K562 (cell line): ENCODE data around the gene RPRD1B. TPM values are rescaled to one million over a fixed set of nuclear protein-coding genes. Genes with fewer than 3 reads are reported as not detected.
A peak's percentile ranks its signal among the peaks of the same experiment; 100 is the strongest.

Experiments
- ARID1B ChIP-seq: fragments of 450-650 bp; IDR thresholded peaks from 2 replicates; pipeline ENCODE4 v1.6.1; 2016; ENCODE audit warnings: antibody characterized with exemption, mild to moderate bottlenecking, inconsistent platforms
- ARID2 ChIP-seq: fragments of 450-650 bp; IDR thresholded peaks from 2 replicates; pipeline ENCODE4 v1.6.1; 2017; ENCODE audit warnings: antibody characterized with exemption, mild to moderate bottlenecking
- BRCA1 ChIP-seq, 2 experiments: fragments of 450-650 bp in 1 of 2; sonication (generic) in 1 of 2; formaldehyde crosslinking in 1 of 2; IDR thresholded peaks; 2 replicates each; pipeline versions ENCODE4 v1.5.0 to v1.6.1; 2017 to 2020; ENCODE audit warnings: mild to moderate bottlenecking in 1 of 2, missing genetic modification reagents in 1 of 2
- E2F3 ChIP-seq: fragments of 250-450 bp; sonication (Bioruptor Pico); IDR thresholded peaks from 2 replicates; pipeline ENCODE4 v1.4.0; 2020; ENCODE audit warnings: mild to moderate bottlenecking
- GATA2 ChIP-seq: sonication (generic); formaldehyde crosslinking; IDR thresholded peaks from 2 replicates; pipeline ENCODE4 v1.4.0; 2020; ENCODE audit warnings: mild to moderate bottlenecking, missing genetic modification reagents
- MAFF ChIP-seq: IDR thresholded peaks from 2 replicates; pipeline ENCODE4 v1.6.1; 2012; ENCODE audit warnings: low read length, improper control_type of control experiment
- NELFE ChIP-seq: IDR thresholded peaks from 2 replicates; pipeline ENCODE4 v1.6.1; 2011; ENCODE audit warnings: mild to moderate bottlenecking; ENCODE audit not compliant: insufficient read depth, insufficient read length
- NFIX ChIP-seq: fragments of 250-450 bp; sonication (Bioruptor Pico); IDR thresholded peaks from 2 replicates; pipeline ENCODE4 v1.4.0; 2020; ENCODE audit warnings: low read depth, mild to moderate bottlenecking, moderate library complexity
- NR2C1 ChIP-seq, 2 experiments: fragments of 450-650 bp; IDR thresholded peaks; 2 replicates each; pipeline ENCODE4 v1.6.1; 2017; ENCODE audit warnings: mild to moderate bottlenecking in 2 of 2, antibody characterized with exemption in 1 of 2, inconsistent platforms in 1 of 2, missing compliant biosample characterization in 1 of 2, missing genetic modification characterization in 1 of 2
- POU5F1 ChIP-seq: fragments of 150-350 bp; IDR thresholded peaks from 2 replicates; pipeline ENCODE4 v1.6.1; 2014; ENCODE audit warnings: borderline replicate concordance, low read length, low read depth, mild to moderate bottlenecking; ENCODE audit not compliant: partially characterized antibody
- RBM25 ChIP-seq: fragments of 200-400 bp; formaldehyde crosslinking; IDR thresholded peaks from 2 replicates; pipeline ENCODE4 v1.6.1; 2018; ENCODE audit warnings: low read length, low read depth, moderate library complexity; ENCODE audit not compliant: severe bottlenecking
- RBM39 ChIP-seq: fragments of 200-400 bp; formaldehyde crosslinking; optimal IDR thresholded peaks from 2 replicates; pipeline ENCODE3; 2018; ENCODE audit warnings: low read depth, low read length
- RHOXF2B ChIP-seq: fragments of 250-450 bp; sonication (Bioruptor Pico); conservative IDR thresholded peaks from 2 replicates; pipeline ENCODE4 v1.5.1; 2021
- SRSF1 ChIP-seq: fragments of 200-400 bp; formaldehyde crosslinking; IDR thresholded peaks from 2 replicates; pipeline ENCODE4 v1.6.1; 2017; ENCODE audit warnings: mild to moderate bottlenecking, low read depth, low read length, moderate library complexity
- TEAD4 ChIP-seq, 2 experiments: sonication (generic) in 1 of 2; formaldehyde crosslinking in 1 of 2; IDR thresholded peaks; 2 replicates each; pipeline versions ENCODE4 v1.6.1 to v1.8.0; 2012 to 2022; ENCODE audit warnings: borderline replicate concordance in 1 of 2, inconsistent platforms in 1 of 2, low read length in 1 of 2, mild to moderate bottlenecking in 1 of 2, missing genetic modification reagents in 1 of 2
- ZC3H11A ChIP-seq: IDR thresholded peaks from 2 replicates; pipeline ENCODE4 v1.6.1; 2012; ENCODE audit warnings: low read depth, low read length, improper control_type of control experiment
- ZNF175 ChIP-seq: fragments of 200-800 bp; sonication (Bioruptor generic); IDR thresholded peaks from 2 replicates; pipeline ENCODE4 v1.6.1; 2016; ENCODE audit warnings: low read depth, mild to moderate bottlenecking, missing genetic modification characterization, missing compliant biosample characterization
- ZNF217 ChIP-seq: sonication (generic); formaldehyde crosslinking; IDR thresholded peaks from 2 replicates; pipeline ENCODE4 v1.8.0; 2022; ENCODE audit warnings: mild to moderate bottlenecking, missing genetic modification reagents
- ZNF347 ChIP-seq: fragments of 450-650 bp; formaldehyde crosslinking; IDR thresholded peaks from 2 replicates; pipeline ENCODE4 v1.4.0; 2020; ENCODE audit warnings: low read depth, mild to moderate bottlenecking, moderate library complexity
- ZNF699 ChIP-seq: fragments of 250-450 bp; sonication (Bioruptor Pico); IDR thresholded peaks from 2 replicates; pipeline ENCODE4 v1.8.0; 2021; ENCODE audit warnings: mild to moderate bottlenecking, moderate library complexity; ENCODE audit not compliant: insufficient replicate concordance
- polyA plus RNA-seq, 8 experiments: library from polyadenylated mRNA; depleted of rRNA in 4 of 8; stranded (reverse) in 5 of 8; unstranded in 3 of 8; fragments of >200 nt; fragmentation: Nextera tagmentation in 2 of 8; fragmentation: Illumina TruSeq in 1 of 8; extraction: Ambion mirVana in 2 of 8; extraction: Trizol in 1 of 8; gene quantifications; 2 replicates each; pipeline versions ENCODE4 v1.2.1 to v1.2.3, GENCODE V29; 2011 to 2014; ENCODE audit warnings: inconsistent platforms in 1 of 8, missing spikeins in 1 of 8
- total RNA-seq, 7 experiments: library from RNA; depleted of rRNA in 6 of 7; stranded (reverse); fragments of >200 nt in 6 of 7; fragmentation: Illumina TruSeq in 2 of 7; extraction: Trizol in 2 of 7; gene quantifications; 2 replicates each; pipeline versions ENCODE4 v1.2.1 to v1.2.3, GENCODE V29; 2011 to 2021; ENCODE audit warnings: low replicate concordance in 1 of 7
- TF ChIP-seq, protein P1 (sequence below): fragments of 450-650 bp; IDR thresholded peaks from 2 replicates; pipeline ENCODE4 v1.6.1; 2018; ENCODE audit warnings: mild to moderate bottlenecking, low read depth; ENCODE audit not compliant: partially characterized antibody
- TF ChIP-seq, protein P2 (sequence below): fragments of 450-650 bp; formaldehyde crosslinking; IDR thresholded peaks from 2 replicates; pipeline ENCODE4 v1.4.0; 2022; ENCODE audit warnings: missing genetic modification characterization
- TF ChIP-seq, protein P3 (sequence below): fragments of 250-450 bp; sonication (Bioruptor Pico); IDR thresholded peaks from 2 replicates; pipeline ENCODE4 v1.5.0; 2021
- TF ChIP-seq, protein P4 (sequence below): fragments of 450-650 bp; formaldehyde crosslinking; IDR thresholded peaks from 2 replicates; pipeline ENCODE4 v1.4.0; 2022; ENCODE audit warnings: missing genetic modification characterization

The RPRD1B gene
- total and polyA plus RNA-seq, 9 of the 15 experiments (the other 6 are each of a cell fraction or from before 2014, with no cell fraction given): 5.5 to 43.0 (median 24.4) TPM

DNA sequence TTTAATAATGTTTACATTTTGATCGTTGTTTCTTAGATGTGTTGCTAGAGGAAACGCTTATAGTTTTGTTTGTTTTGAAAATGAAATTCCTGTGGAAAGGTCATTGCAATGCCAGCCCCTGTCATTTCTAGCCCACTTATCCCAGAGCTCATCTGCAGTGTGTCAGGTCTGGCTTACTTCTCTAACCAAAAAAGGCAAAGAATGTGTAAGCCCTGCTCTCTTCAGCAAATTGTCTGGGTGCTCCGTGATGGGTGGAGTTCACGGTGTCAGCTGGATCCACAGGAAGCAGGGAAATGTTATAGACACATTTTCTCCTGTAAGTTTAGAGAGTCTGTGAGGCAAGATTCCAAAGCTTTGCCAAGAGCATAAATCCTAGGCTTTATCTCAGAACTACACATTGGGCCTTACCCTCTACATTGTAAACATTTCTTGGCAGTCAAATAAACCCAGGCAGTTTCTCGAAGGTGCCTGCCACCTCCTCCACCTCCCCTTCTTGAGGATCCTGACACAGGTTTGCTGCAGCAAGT is 50.9 kb downstream of the RPRD1B start (continued):
- peak; percentile 83 for TF ChIP-seq TEAD4 (IDR thresholded peaks at IDR 0.05; ENCODE audit: low read length)
- no peak for TF ChIP-seq TEAD4 (CRISPR knock-in tag; IDR thresholded peaks at IDR 0.05; ENCODE audit: borderline replicate concordance)
- no peak for TF ChIP-seq SRSF1
- TF ChIP-seq RBM39: no peak
- TF ChIP-seq, protein P1, sequence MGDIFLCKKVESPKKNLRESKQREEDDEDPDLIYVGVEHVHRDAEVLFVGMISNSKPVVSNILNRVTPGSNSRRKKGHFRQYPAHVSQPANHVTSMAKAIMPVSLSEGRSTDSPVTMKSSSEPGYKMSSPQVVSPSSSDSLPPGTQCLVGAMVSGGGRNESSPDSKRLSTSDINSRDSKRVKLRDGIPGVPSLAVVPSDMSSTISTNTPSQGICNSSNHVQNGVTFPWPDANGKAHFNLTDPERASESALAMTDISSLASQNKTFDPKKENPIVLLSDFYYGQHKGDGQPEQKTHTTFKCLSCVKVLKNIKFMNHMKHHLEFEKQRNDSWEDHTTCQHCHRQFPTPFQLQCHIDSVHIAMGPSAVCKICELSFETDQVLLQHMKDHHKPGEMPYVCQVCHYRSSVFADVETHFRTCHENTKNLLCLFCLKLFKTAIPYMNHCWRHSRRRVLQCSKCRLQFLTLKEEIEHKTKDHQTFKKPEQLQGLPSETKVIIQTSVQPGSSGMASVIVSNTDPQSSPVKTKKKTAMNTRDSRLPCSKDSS: no peak
- no peak for TF ChIP-seq NELFE
- no peak for TF ChIP-seq E2F3
- no peak for TF ChIP-seq RBM25
- TF ChIP-seq GATA2 (CRISPR knock-in tag): peak; percentile 45; the same call in 1 of the 2 replicates
- no peak for TF ChIP-seq ARID2
- no peak for TF ChIP-seq ZNF217 (CRISPR knock-in tag)
- TF ChIP-seq NR2C1 (IDR thresholded peaks at IDR 0.05): no peak
- TF ChIP-seq NR2C1 (tag; IDR thresholded peaks at IDR 0.05): 0 out of 2 replicates have a peak, but pooled peaks have one; percentile 22
- TF ChIP-seq, protein P2, sequence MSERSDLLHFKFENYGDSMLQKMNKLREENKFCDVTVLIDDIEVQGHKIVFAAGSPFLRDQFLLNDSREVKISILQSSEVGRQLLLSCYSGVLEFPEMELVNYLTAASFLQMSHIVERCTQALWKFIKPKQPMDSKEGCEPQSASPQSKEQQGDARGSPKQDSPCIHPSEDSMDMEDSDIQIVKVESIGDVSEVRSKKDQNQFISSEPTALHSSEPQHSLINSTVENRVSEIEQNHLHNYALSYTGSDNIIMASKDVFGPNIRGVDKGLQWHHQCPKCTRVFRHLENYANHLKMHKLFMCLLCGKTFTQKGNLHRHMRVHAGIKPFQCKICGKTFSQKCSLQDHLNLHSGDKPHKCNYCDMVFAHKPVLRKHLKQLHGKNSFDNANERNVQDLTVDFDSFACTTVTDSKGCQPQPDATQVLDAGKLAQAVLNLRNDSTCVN (CRISPR knock-in tag): no peak
- TF ChIP-seq MAFF: no peak
- no peak for TF ChIP-seq ZNF699 (CRISPR knock-in tag)
- no peak for TF ChIP-seq NFIX (CRISPR knock-in tag)
- TF ChIP-seq ZC3H11A: no peak
- TF ChIP-seq, protein P3, sequence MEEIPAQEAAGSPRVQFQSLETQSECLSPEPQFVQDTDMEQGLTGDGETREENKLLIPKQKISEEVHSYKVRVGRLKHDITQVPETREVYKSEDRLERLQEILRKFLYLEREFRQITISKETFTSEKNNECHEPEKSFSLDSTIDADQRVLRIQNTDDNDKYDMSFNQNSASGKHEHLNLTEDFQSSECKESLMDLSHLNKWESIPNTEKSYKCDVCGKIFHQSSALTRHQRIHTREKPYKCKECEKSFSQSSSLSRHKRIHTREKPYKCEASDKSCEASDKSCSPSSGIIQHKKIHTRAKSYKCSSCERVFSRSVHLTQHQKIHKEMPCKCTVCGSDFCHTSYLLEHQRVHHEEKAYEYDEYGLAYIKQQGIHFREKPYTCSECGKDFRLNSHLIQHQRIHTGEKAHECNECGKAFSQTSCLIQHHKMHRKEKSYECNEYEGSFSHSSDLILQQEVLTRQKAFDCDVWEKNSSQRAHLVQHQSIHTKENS (CRISPR knock-in tag): no peak
- TF ChIP-seq RHOXF2B (CRISPR knock-in tag): no peak
- TF ChIP-seq POU5F1: no peak
- no peak for TF ChIP-seq ZNF347 (CRISPR knock-in tag)
- TF ChIP-seq ARID1B: peak; percentile 92
- peak; percentile 66; the same call in 1 of the 2 replicates for TF ChIP-seq ZNF175 (CRISPR knock-in tag)
- TF ChIP-seq BRCA1 (IDR thresholded peaks at IDR 0.05): no peak
- no peak for TF ChIP-seq BRCA1 (CRISPR knock-in tag; IDR thresholded peaks at IDR 0.05)
- TF ChIP-seq, protein P4, sequence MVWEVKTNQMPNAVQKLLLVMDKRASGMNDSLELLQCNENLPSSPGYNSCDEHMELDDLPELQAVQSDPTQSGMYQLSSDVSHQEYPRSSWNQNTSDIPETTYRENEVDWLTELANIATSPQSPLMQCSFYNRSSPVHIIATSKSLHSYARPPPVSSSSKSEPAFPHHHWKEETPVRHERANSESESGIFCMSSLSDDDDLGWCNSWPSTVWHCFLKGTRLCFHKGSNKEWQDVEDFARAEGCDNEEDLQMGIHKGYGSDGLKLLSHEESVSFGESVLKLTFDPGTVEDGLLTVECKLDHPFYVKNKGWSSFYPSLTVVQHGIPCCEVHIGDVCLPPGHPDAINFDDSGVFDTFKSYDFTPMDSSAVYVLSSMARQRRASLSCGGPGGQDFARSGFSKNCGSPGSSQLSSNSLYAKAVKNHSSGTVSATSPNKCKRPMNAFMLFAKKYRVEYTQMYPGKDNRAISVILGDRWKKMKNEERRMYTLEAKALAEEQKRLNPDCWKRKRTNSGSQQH (CRISPR knock-in tag): no peak
